ENCODE measurements around the gene PLCB1. TPM values are rescaled to one million over a fixed set of nuclear protein-coding genes. Genes with fewer than 3 reads are reported as not detected.
"Not testable (repeated sequence)": the region's sequence is repeated elsewhere in the genome, so short reads cannot be mapped to it uniquely, and the experiment has no call there.

PLCB1 gene
- total RNA-seq, 1 donor from 2014 or later, result 72.5 TPM

GRCh38 chr20:8624046-8624445 lies 492.0 kb downstream of the PLCB1 start:
- DNase-seq, result no peak

GRCh38 chr20:8624616-8625015 lies 492.6 kb downstream of the PLCB1 start:
- no peak for DNase-seq

- DNase-seq, result no peak
Measured at GRCh38 chr20:8627340-8628004, 495.4 kb downstream of the PLCB1 start.

GRCh38 chr20:8631271-8631670 lies 499.2 kb downstream of the PLCB1 start:
- no peak for DNase-seq

- DNase-seq, result no peak
Measured at GRCh38 chr20:8633366-8633765, 501.3 kb downstream of the PLCB1 start.

- DNase-seq, result no peak
Measured at GRCh38 chr20:8635048-8635572, 503.0 kb downstream of the PLCB1 start.

GRCh38 chr20:8635837-8636236 lies 503.8 kb downstream of the PLCB1 start:
- no peak for DNase-seq

GRCh38 chr20:8639112-8639778 lies 507.2 kb downstream of the PLCB1 start:
- no peak for DNase-seq

- no peak for DNase-seq
Measured at GRCh38 chr20:8640461-8640860, 508.4 kb downstream of the PLCB1 start.

GRCh38 chr20:8642247-8642646 lies 510.2 kb downstream of the PLCB1 start:
- no peak for DNase-seq

- DNase-seq, result not testable (repeated sequence)
Measured at GRCh38 chr20:8644468-8644867, 512.4 kb downstream of the PLCB1 start.

GRCh38 chr20:8645326-8645725 lies 513.3 kb downstream of the PLCB1 start:
- DNase-seq, result no peak

- no peak for DNase-seq
Measured at GRCh38 chr20:8646033-8646441, 514.0 kb downstream of the PLCB1 start.

GRCh38 chr20:8646716-8647115 lies 514.6 kb downstream of the PLCB1 start:
- no peak for DNase-seq

- no peak for DNase-seq
Measured at GRCh38 chr20:8647961-8648441, 515.9 kb downstream of the PLCB1 start.

GRCh38 chr20:8648466-8648865 lies 516.4 kb downstream of the PLCB1 start:
- DNase-seq, result no peak

GRCh38 chr20:8652396-8652795 lies 520.3 kb downstream of the PLCB1 start:
- DNase-seq, result no peak

- no peak for DNase-seq
Measured at GRCh38 chr20:8654486-8654885, 522.4 kb downstream of the PLCB1 start.

GRCh38 chr20:8656335-8656734 lies 524.3 kb downstream of the PLCB1 start:
- no peak for DNase-seq

GRCh38 chr20:8657664-8658063 lies 525.6 kb downstream of the PLCB1 start:
- no peak for DNase-seq

GRCh38 chr20:8658103-8658502 lies 526.0 kb downstream of the PLCB1 start:
- no peak for DNase-seq

- DNase-seq, result no peak
Measured at GRCh38 chr20:8661229-8661952, 529.3 kb downstream of the PLCB1 start.

GRCh38 chr20:8662433-8662954 lies 530.4 kb downstream of the PLCB1 start:
- DNase-seq, result no peak

All from occipital lobe (tissue), 2 donors.